Measurements from ENCODE around the gene YIPF7. TPM values are rescaled to one million over a fixed set of nuclear protein-coding genes. Genes with fewer than 3 reads are reported as not detected.

YIPF7 gene
- not detected for total RNA-seq
- polyA plus RNA-seq: not detected

DNA sequence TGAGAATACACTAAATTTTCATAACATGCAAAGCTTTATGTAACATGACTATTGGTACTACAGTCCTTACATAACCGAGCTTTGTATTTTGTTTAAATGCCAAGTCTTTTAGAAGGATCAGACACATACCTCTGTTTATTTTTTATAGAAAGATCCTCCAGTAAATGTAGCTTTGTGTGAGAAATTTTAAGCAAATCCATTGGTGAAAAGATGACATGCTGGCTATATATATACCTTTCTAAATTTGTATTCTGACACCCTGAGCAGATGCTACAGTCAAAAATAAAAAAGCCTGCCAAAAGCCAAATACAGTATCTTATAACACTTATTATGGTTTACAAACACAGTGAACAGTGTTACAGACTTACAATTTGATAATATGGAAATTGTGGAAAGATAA lies at the start of gene YIPF7:
Gene YIPF7, minus strand, starts transcription at position 201 of the 400 bp plus-strand sequence. CDS start 1,525 bp downstream, outside the sequence.
- Mint-ChIP-seq H3K36me3 (no peaks in the 10 kb centered on the region), H3K27ac (no peak within 1 kb of the TSS), H3K4me1 (no peaks in the 10 kb centered on the region), H3K9me3 (no peaks in the 10 kb centered on the region), H3K27me3 (peaks cover 2 to 3% of the 10 kb centered on the region in 2 donors), H3K4me3 (no peak within 1 kb of the TSS)
- Histone ChIP-seq H3K36me3 (ENCODE audit: insufficient read depth, low read length) (no peaks in the 10 kb centered on the region), H3K9me3 (ENCODE audit: control insufficient read depth in 1 of 2, low read length in 2 of 2) (no peaks in the 10 kb centered on the region), H3K27me3 (ENCODE audit: insufficient read depth, low read length) (no peaks in the 10 kb centered on the region), H3K4me1 (ENCODE audit: insufficient read depth, low read length) (no peaks in the 10 kb centered on the region), H3K4me3 (ENCODE audit: low read length in 2 of 2) (no peak within 1 kb of the TSS), H3K27ac (ENCODE audit: low read depth, low read length) (no peak within 1 kb of the TSS)
- intact Hi-C loops (cut with micrococcal nuclease): no loop called here
- ChIA-PET POLR2A (ENCODE audit: partially characterized antibody) (no interaction called here), CTCF (ENCODE audit: partially characterized antibody) (no interaction called here)
- no peak for DNase-seq

DNA sequence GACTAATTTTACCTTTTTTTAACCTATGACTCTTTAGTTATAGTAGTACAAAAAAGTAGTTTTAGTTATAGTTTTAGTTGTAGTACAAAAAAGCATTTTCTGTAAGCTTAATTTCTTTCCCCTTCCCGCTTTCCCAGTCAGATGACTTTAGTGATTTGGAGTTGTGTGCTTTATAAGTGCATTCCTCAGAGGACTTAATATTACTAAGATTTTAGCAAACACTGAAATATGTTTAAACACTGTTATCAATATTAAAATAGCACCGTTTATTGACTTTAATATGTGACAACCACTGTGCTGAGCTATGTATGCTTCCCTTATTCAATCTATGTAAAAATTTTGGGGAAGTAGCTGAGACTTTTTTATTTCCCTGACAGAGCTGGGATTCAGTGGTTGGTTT lies 49.6 kb upstream of the YIPF7 start:
- H3K27me3 Mint-ChIP-seq: no peaks in the 10 kb centered on the region
- CTCF ChIA-PET (ENCODE audit: partially characterized antibody): no interaction called here
- Histone ChIP-seq H3K27me3 (ENCODE audit: insufficient read depth, low read length) (no peaks in the 10 kb centered on the region), H3K9me3 (ENCODE audit: control insufficient read depth in 1 of 2, low read length in 2 of 2) (no peaks in the 10 kb centered on the region), H3K4me1 (ENCODE audit: insufficient read depth, low read length) (no peaks in the 10 kb centered on the region), H3K4me3 (ENCODE audit: low read length in 2 of 2) (no peak overlapping the region), H3K27ac (ENCODE audit: low read depth, low read length) (no peak overlapping the region), H3K36me3 (ENCODE audit: insufficient read depth, low read length) (peaks cover 4% of the 10 kb centered on the region)
- no peaks in the 10 kb centered on the region for H3K4me1 Mint-ChIP-seq
- peaks cover 31 to 68% of the 10 kb centered on the region in 2 donors for H3K36me3 Mint-ChIP-seq
- DNase-seq: no peak
- H3K27ac Mint-ChIP-seq: peak overlapping the region in 2 of 7 donors; percentile 4 to 73
- no peak overlapping the region for H3K4me3 Mint-ChIP-seq
- POLR2A ChIA-PET (ENCODE audit: partially characterized antibody): interaction anchor here (2.5 kb wide), 1 partner anchor 23 kb away, joined by 12 read pairs; the partner anchor contains the start of gene GUF1
- no peaks in the 10 kb centered on the region for H3K9me3 Mint-ChIP-seq
- intact Hi-C loops (cut with micrococcal nuclease): no loop called here

DNA sequence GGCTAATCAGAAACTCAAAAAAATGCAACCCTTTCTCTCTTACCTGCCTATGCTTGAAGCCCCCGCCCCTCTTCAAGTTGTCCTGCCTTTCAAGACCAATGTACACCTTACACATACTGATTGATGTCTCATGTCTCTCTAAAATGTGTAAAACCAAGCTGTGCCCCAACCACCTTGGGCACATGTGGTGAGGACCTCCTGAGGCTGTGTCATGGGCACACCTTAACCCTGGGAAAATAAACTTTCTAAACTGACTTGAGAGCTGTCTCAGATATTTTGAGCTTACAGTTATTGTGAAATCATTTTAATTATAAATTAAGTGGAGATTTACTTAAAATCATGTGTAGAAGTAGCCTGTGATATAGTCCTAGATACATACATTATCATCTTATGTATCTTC lies 49.0 kb upstream of the YIPF7 start:
- Histone ChIP-seq H3K9me3 (ENCODE audit: control insufficient read depth in 1 of 2, low read length in 2 of 2) (no peaks in the 10 kb centered on the region), H3K4me1 (ENCODE audit: insufficient read depth, low read length) (no peaks in the 10 kb centered on the region), H3K27me3 (ENCODE audit: insufficient read depth, low read length) (no peaks in the 10 kb centered on the region), H3K27ac (ENCODE audit: low read depth, low read length) (no peak overlapping the region), H3K4me3 (ENCODE audit: low read length in 2 of 2) (no peak overlapping the region), H3K36me3 (ENCODE audit: insufficient read depth, low read length) (peaks cover 7% of the 10 kb centered on the region)
- no peak for DNase-seq
- Mint-ChIP-seq H3K9me3 (no peaks in the 10 kb centered on the region), H3K36me3 (peaks cover 31 to 73% of the 10 kb centered on the region in 2 donors), H3K27ac (peak overlapping the region in 3 of 7 donors; percentile 31 to 64 (median 48)), H3K27me3 (no peaks in the 10 kb centered on the region), H3K4me3 (no peak overlapping the region), H3K4me1 (no peaks in the 10 kb centered on the region)
- POLR2A ChIA-PET (ENCODE audit: partially characterized antibody): interaction anchor here (2.5 kb wide), 1 partner anchor 22 kb away, joined by 12 read pairs; the partner anchor contains the start of gene GUF1
- CTCF ChIA-PET (ENCODE audit: partially characterized antibody): no interaction called here
- intact Hi-C loops (cut with micrococcal nuclease): no loop called here

DNA sequence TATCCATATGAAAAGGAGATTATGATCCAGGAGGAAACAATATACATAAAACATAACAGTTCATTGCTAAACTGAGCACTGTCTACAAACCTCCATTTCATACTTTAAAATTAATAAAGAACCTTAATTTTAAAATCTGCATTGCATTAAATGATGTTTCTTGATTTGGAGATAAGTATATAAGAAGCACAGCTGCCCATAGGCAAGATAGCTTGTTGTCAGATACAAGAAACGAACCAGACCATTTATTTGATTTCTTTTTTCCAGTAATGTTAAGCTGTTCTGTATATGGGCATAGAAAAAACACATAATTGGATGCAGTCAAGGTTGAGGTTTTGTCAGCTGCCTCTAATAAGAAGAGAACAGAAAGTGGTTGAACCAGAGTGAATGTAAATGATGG lies 33.2 kb upstream of the YIPF7 start:
- Mint-ChIP-seq H3K36me3 (peaks cover 33 to 63% of the 10 kb centered on the region in 2 donors), H3K27ac (peak overlapping the region in 2 of 7 donors; percentile 44 to 73), H3K9me3 (no peaks in the 10 kb centered on the region), H3K4me3 (no peak overlapping the region), H3K27me3 (no peaks in the 10 kb centered on the region), H3K4me1 (peaks cover 11 to 35% (median 17%) of the 10 kb centered on the region in 4 donors)
- no peak for DNase-seq
- ChIA-PET CTCF (ENCODE audit: partially characterized antibody) (no interaction called here), POLR2A (ENCODE audit: partially characterized antibody) (no interaction called here)
- no peaks in the 10 kb centered on the region for H3K27me3 ChIP-seq (ENCODE audit: insufficient read depth, low read length)
- H3K4me1 ChIP-seq (ENCODE audit: insufficient read depth, low read length): peaks cover 13% of the 10 kb centered on the region
- H3K27ac ChIP-seq (ENCODE audit: low read depth, low read length): no peak overlapping the region
- H3K9me3 ChIP-seq (ENCODE audit: control insufficient read depth in 1 of 2, low read length in 2 of 2): no peaks in the 10 kb centered on the region
- intact Hi-C loops (cut with micrococcal nuclease): no loop called here
- peaks cover 43% of the 10 kb centered on the region for H3K36me3 ChIP-seq (ENCODE audit: insufficient read depth, low read length)
- H3K4me3 ChIP-seq (ENCODE audit: low read length in 2 of 2): no peak overlapping the region

DNA sequence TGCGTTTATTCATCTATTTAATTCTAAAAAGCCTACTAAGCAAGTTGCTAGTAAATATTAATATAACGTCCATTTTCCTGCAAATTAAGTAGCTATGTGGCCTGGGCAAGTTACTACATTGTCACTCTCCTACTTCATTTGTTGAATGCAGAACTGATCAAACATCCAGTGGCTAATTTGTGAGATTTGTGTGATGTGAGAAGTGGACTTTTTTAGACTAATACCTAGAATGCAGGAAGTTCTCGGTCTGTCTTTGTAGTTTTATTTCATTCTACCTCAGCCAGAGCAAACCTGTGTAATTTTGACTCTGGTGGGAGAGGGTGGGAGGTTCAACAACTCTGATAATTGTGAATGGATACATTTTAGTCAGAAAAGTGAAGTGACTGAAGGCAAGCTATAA lies 27.6 kb upstream of the YIPF7 start:
- H3K27ac ChIP-seq (ENCODE audit: low read depth, low read length): peak overlapping the region; percentile 91
- intact Hi-C loops (cut with micrococcal nuclease): no loop called here
- no peaks in the 10 kb centered on the region for H3K27me3 ChIP-seq (ENCODE audit: insufficient read depth, low read length)
- Mint-ChIP-seq H3K4me1 (peaks cover 18 to 50% (median 27%) of the 10 kb centered on the region in 4 donors), H3K9me3 (no peaks in the 10 kb centered on the region), H3K27ac (peak overlapping the region; percentile 96 to 99 (median 98)), H3K27me3 (no peaks in the 10 kb centered on the region), H3K36me3 (peaks cover 2 to 25% of the 10 kb centered on the region in 2 donors), H3K4me3 (peak overlapping the region; percentile 92 to 99 (median 97))
- peak overlapping the region; percentile 80 to 87 for H3K4me3 ChIP-seq (ENCODE audit: low read length in 2 of 2)
- no peaks in the 10 kb centered on the region for H3K9me3 ChIP-seq (ENCODE audit: control insufficient read depth in 1 of 2, low read length in 2 of 2)
- H3K4me1 ChIP-seq (ENCODE audit: insufficient read depth, low read length): peaks cover 29% of the 10 kb centered on the region
- ChIA-PET CTCF (ENCODE audit: partially characterized antibody) (interaction anchor here (1.2 to 1.3 kb wide), 2 partner anchors 8 to 46 kb away, joined by 3 to 4 read pairs; no protein-coding TSS in a partner anchor), POLR2A (ENCODE audit: partially characterized antibody) (interaction anchor here (1.1 to 3.3 kb wide), 8 partner anchors 8 to 47 kb away, joined by 4 to 60 read pairs (median 7); partner anchors contain the start of gene GNPDA2)
- H3K36me3 ChIP-seq (ENCODE audit: insufficient read depth, low read length): peaks cover 10% of the 10 kb centered on the region
- DNase-seq: peak in 2 of 5 donors; percentile 1 to 38

DNA sequence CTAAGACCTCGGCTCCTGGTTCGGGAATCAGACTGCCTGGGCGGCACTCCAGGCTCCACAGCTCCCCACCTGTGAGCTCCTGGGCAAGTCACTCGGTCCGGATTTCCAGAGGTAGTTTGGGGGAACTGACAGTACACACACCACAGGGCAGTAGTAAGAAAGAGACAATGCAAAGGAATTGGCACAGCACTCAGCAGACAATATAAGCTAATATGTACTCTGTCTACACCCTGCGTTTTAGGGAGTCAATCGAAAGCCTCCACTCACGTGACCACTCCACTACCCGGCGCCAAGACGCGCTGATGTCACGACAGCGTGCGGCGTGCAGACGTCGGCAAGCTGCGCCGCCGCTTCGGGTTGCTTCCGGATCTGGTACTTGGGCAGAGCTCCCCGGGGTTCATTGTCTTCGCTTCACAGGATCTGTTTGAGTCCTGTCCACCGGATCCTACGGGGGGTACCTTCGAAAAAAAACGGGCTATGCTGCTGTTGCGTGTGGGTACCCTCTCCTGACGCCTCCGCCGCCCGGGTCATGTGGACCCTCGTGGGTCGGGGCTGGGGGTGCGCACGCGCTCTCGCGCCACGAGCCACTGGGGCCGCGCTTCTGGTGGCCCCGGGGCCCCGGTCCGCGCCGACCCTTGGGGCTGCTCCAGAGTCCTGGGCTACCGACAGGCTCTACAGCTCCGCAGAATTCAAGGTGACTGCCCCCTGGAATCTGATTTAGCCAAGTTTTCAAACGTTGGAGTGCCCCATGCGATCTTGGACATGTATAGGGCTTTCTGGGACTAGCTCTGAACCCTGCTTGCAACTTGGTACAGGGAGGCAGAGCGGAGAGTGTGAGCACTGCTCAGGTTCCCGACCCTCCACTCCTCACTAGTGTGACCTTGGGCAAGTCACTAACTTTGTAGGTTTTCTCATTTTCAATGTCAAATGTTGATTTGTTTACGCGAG lies 26.9 kb upstream of the YIPF7 start, which contains the start of gene GUF1:
Gene GUF1, plus strand, starts transcription at position 327 of the 948 bp plus-strand sequence. Its CDS starts 203 bp downstream, at position 530.
- Mint-ChIP-seq H3K36me3 (peaks cover 0 to 23% of the 10 kb centered on the region in 2 donors), H3K27ac (peak within 1 kb of the TSS; percentile 96 to 99 (median 98)), H3K9me3 (no peaks in the 10 kb centered on the region), H3K27me3 (no peaks in the 10 kb centered on the region), H3K4me3 (peak within 1 kb of the TSS; percentile 92 to 99 (median 97)), H3K4me1 (peaks cover 18 to 50% (median 27%) of the 10 kb centered on the region in 4 donors)
- peak; percentile 89 to 92 (median 90) for DNase-seq
- ChIA-PET POLR2A (ENCODE audit: partially characterized antibody) (interaction anchor here (1.0 to 3.3 kb wide), 13 partner anchors 9 to 47 kb away, joined by 3 to 60 read pairs (median 4); partner anchors contain the start of gene GNPDA2), CTCF (ENCODE audit: partially characterized antibody) (interaction anchor here (0.9 to 1.5 kb wide), 3 partner anchors 9 to 49 kb away, joined by 3 to 7 read pairs (median 4); no protein-coding TSS in a partner anchor)
- Histone ChIP-seq H3K27ac (ENCODE audit: low read depth, low read length) (peak within 1 kb of the TSS; percentile 91), H3K4me3 (ENCODE audit: low read length in 2 of 2) (peak within 1 kb of the TSS; percentile 80 to 87), H3K9me3 (ENCODE audit: control insufficient read depth in 1 of 2, low read length in 2 of 2) (no peaks in the 10 kb centered on the region), H3K27me3 (ENCODE audit: insufficient read depth, low read length) (no peaks in the 10 kb centered on the region), H3K4me1 (ENCODE audit: insufficient read depth, low read length) (peaks cover 29% of the 10 kb centered on the region), H3K36me3 (ENCODE audit: insufficient read depth, low read length) (peaks cover 9% of the 10 kb centered on the region)
- intact Hi-C loops (cut with micrococcal nuclease): loop anchor here (1.0 kb wide), 1 partner anchor 48 kb away; the partner anchor contains the start of gene GNPDA2

DNA sequence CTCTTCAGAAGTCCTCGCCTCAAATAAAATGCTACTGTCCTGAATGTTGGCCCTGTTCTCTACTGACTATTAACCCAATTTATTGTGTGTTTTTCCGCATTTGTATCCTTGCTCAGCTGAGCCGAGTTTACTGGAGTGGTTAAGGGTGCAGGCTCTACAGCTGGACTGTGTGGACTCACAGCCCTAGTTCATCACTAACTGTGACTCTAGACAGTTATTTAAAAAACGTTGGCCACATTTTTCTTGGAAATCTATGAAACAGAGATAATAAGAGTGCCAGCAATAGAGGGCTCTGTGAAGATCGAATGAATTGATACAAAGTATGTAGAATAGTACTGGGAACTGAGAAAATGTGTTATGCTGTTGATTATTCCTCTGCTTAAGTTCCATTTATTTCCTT lies 23.9 kb upstream of the YIPF7 start:
- Mint-ChIP-seq H3K27me3 (peaks cover 0 to 2% of the 10 kb centered on the region in 2 donors), H3K27ac (no peak overlapping the region), H3K4me3 (no peak overlapping the region), H3K9me3 (no peaks in the 10 kb centered on the region), H3K4me1 (peaks cover 11 to 28% (median 17%) of the 10 kb centered on the region in 4 donors), H3K36me3 (peaks cover 0 to 9% of the 10 kb centered on the region in 2 donors)
- Histone ChIP-seq H3K27ac (ENCODE audit: low read depth, low read length) (no peak overlapping the region), H3K36me3 (ENCODE audit: insufficient read depth, low read length) (no peaks in the 10 kb centered on the region), H3K27me3 (ENCODE audit: insufficient read depth, low read length) (no peaks in the 10 kb centered on the region), H3K4me1 (ENCODE audit: insufficient read depth, low read length) (peaks cover 23% of the 10 kb centered on the region), H3K9me3 (ENCODE audit: control insufficient read depth in 1 of 2, low read length in 2 of 2) (no peaks in the 10 kb centered on the region), H3K4me3 (ENCODE audit: low read length in 2 of 2) (no peak overlapping the region)
- DNase-seq: no peak
- intact Hi-C loops (cut with micrococcal nuclease): no loop called here
- ChIA-PET CTCF (ENCODE audit: partially characterized antibody) (no interaction called here), POLR2A (ENCODE audit: partially characterized antibody) (no interaction called here)
